Measurements from ENCODE around the gene CLMN.
"Not testable (repeated sequence)": the region's sequence is repeated elsewhere in the genome, so short reads cannot be mapped to it uniquely, and the experiment has no call there.

CLMN gene

GRCh38 chr14:95287176-95287754, 32.4 kb downstream of the CLMN start:
- no peak for DNase-seq (ENCODE audit: low read depth in 1 of 2, low spot score in 1 of 2)
- H3K27me3 ChIP-seq (ENCODE audit: insufficient read depth, poor library complexity, severe bottlenecking): no peaks in the 10 kb centered on the region
- no peak for TF ChIP-seq REST (IDR thresholded peaks at IDR 0.05; ENCODE audit: insufficient replicate concordance, low read depth)
- no peak for TF ChIP-seq SPI1 (IDR thresholded peaks at IDR 0.05; ENCODE audit: borderline replicate concordance, low read depth)
- no peak for TF ChIP-seq CTCF (IDR thresholded peaks at IDR 0.05; ENCODE audit: insufficient read depth, low read length)
- no peak for TF ChIP-seq POLR2AphosphoS5 (IDR thresholded peaks at IDR 0.05; ENCODE audit: low read depth)
- TF ChIP-seq GABPA (IDR thresholded peaks at IDR 0.05; ENCODE audit: low read depth): no peak
- H3K27ac ChIP-seq (replicated peaks): no peak overlapping the region
- H3K4me3 ChIP-seq (replicated peaks; ENCODE audit: insufficient read depth, low read length): no peak overlapping the region

- Histone ChIP-seq H3K27ac (replicated peaks) (no peak overlapping the region), H3K27me3 (ENCODE audit: insufficient read depth, poor library complexity, severe bottlenecking) (no peaks in the 10 kb centered on the region), H3K4me3 (replicated peaks; ENCODE audit: insufficient read depth, low read length) (no peak overlapping the region)
- no peak for DNase-seq (ENCODE audit: low read depth in 1 of 2, low spot score in 1 of 2)
- TF ChIP-seq SPI1 (IDR thresholded peaks at IDR 0.05; ENCODE audit: borderline replicate concordance, low read depth) (no peak), CTCF (IDR thresholded peaks at IDR 0.05; ENCODE audit: insufficient read depth, low read length) (no peak), POLR2AphosphoS5 (IDR thresholded peaks at IDR 0.05; ENCODE audit: low read depth) (no peak), REST (IDR thresholded peaks at IDR 0.05; ENCODE audit: insufficient replicate concordance, low read depth) (no peak), GABPA (IDR thresholded peaks at IDR 0.05; ENCODE audit: low read depth) (no peak)
Observed at GRCh38 chr14:95286645-95287044, 33.1 kb downstream of the CLMN start.

GRCh38 chr14:95285566-95285965, 34.1 kb downstream of the CLMN start:
- TF ChIP-seq POLR2AphosphoS5 (IDR thresholded peaks at IDR 0.05; ENCODE audit: low read depth) (no peak), REST (IDR thresholded peaks at IDR 0.05; ENCODE audit: insufficient replicate concordance, low read depth) (no peak), GABPA (IDR thresholded peaks at IDR 0.05; ENCODE audit: low read depth) (no peak), CTCF (IDR thresholded peaks at IDR 0.05; ENCODE audit: insufficient read depth, low read length) (no peak), SPI1 (IDR thresholded peaks at IDR 0.05; ENCODE audit: borderline replicate concordance, low read depth) (no peak)
- H3K27ac ChIP-seq (replicated peaks): no peak overlapping the region
- DNase-seq (ENCODE audit: low read depth in 1 of 2, low spot score in 1 of 2): no peak
- no peaks in the 10 kb centered on the region for H3K27me3 ChIP-seq (ENCODE audit: insufficient read depth, poor library complexity, severe bottlenecking)
- H3K4me3 ChIP-seq (replicated peaks; ENCODE audit: insufficient read depth, low read length): no peak overlapping the region

- H3K4me3 ChIP-seq (replicated peaks; ENCODE audit: insufficient read depth, low read length); DNase-seq (ENCODE audit: low read depth in 1 of 2, low spot score in 1 of 2); H3K27ac ChIP-seq (replicated peaks); H3K27me3 ChIP-seq (ENCODE audit: insufficient read depth, poor library complexity, severe bottlenecking): not testable (repeated sequence)
Observed at GRCh38 chr14:95283802-95284201, 35.9 kb downstream of the CLMN start.

- H3K27ac ChIP-seq (replicated peaks); DNase-seq (ENCODE audit: low read depth in 1 of 2, low spot score in 1 of 2); H3K4me3 ChIP-seq (replicated peaks; ENCODE audit: insufficient read depth, low read length); H3K27me3 ChIP-seq (ENCODE audit: insufficient read depth, poor library complexity, severe bottlenecking): not testable (repeated sequence)
Observed at GRCh38 chr14:95282986-95283380, 36.7 kb downstream of the CLMN start.
